ENCODE data around the gene SDK1.
A peak's percentile ranks its signal among the peaks of the same experiment; 100 is the strongest.
"Not testable (repeated sequence)": the region's sequence is repeated elsewhere in the genome, so short reads cannot be mapped to it uniquely, and the experiment has no call there.

The SDK1 gene

GRCh38 chr7:3753868-3754267 lies 452.8 kb downstream of the SDK1 start:
- DNase-seq (ENCODE audit: low read depth) = no peak
- H3K4me3 ChIP-seq (ENCODE audit: low read depth, low read length) = no peak overlapping the region
- TF ChIP-seq CTCF (IDR thresholded peaks at IDR 0.05; ENCODE audit: control insufficient read depth, extremely low read depth, insufficient read depth) = no peak

GRCh38 chr7:3754493-3755341 lies 453.7 kb downstream of the SDK1 start:
- no peak overlapping the region for H3K4me3 ChIP-seq (ENCODE audit: low read depth, low read length)
- peak; percentile 3 for DNase-seq (ENCODE audit: low read depth)
- no peak for TF ChIP-seq CTCF (IDR thresholded peaks at IDR 0.05; ENCODE audit: control insufficient read depth, extremely low read depth, insufficient read depth)

- H3K4me3 ChIP-seq (ENCODE audit: low read depth, low read length); DNase-seq (ENCODE audit: low read depth): not testable (repeated sequence)
Measured at GRCh38 chr7:3755778-3756453, 454.9 kb downstream of the SDK1 start.

- H3K4me3 ChIP-seq (ENCODE audit: low read depth, low read length) = no peak overlapping the region
- no peak for DNase-seq (ENCODE audit: low read depth)
- TF ChIP-seq CTCF (IDR thresholded peaks at IDR 0.05; ENCODE audit: control insufficient read depth, extremely low read depth, insufficient read depth) = no peak
Measured at GRCh38 chr7:3757059-3757458, 456.0 kb downstream of the SDK1 start.

GRCh38 chr7:3760651-3761050 lies 459.6 kb downstream of the SDK1 start:
- no peak for TF ChIP-seq CTCF (IDR thresholded peaks at IDR 0.05; ENCODE audit: control insufficient read depth, extremely low read depth, insufficient read depth)
- no peak overlapping the region for H3K4me3 ChIP-seq (ENCODE audit: low read depth, low read length)
- no peak for DNase-seq (ENCODE audit: low read depth)

GRCh38 chr7:3762146-3762831 lies 461.2 kb downstream of the SDK1 start:
- TF ChIP-seq CTCF (IDR thresholded peaks at IDR 0.05; ENCODE audit: control insufficient read depth, extremely low read depth, insufficient read depth) = no peak
- H3K4me3 ChIP-seq (ENCODE audit: low read depth, low read length) = no peak overlapping the region
- no peak for DNase-seq (ENCODE audit: low read depth)
